Measurements from ENCODE around the gene FBXW2. TPM values are rescaled to one million over a fixed set of nuclear protein-coding genes. Genes with fewer than 3 reads are reported as not detected.

Gene FBXW2
- polyA plus RNA-seq, 1 of the 3 experiments (the other 2 are of a cell fraction), result 40.1 TPM

DNA sequence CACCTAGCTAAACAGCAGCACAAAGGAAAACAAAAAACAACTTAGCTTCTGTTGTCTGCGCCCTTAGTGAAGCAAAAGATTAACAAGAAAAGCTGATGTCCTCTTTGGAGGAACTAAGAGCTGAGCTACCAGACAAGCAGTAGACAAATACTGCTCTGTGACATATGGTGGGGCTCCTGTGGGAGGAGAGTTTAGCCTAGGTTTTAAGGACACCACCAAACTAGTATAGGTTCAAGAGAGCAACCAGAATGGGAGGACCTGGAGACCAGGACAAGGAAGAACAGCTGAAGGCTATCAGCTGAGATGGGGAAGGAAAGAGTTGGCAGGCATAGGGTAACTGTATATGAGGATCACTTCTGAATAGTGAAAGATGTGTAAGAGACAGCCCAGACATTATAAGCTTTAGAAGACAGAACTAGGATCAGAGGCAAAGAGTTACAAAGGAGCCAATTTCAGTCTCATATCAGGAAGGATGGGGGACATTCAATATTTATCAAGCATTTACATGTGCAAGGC is 27.2 kb downstream of the FBXW2 start:
- 100% methylated on average over 1 of the region's 1 CpG for WGBS (ENCODE audit: low lambda C conversion rate)
- no peak overlapping the region for H3K27ac ChIP-seq (ENCODE audit: low read depth in 2 of 2, low read length in 1 of 2)
- H3K9ac ChIP-seq, result no peak overlapping the region
- H3K27me3 ChIP-seq (ENCODE audit: insufficient read depth), result no peaks in the 10 kb centered on the region
- no peaks in the 10 kb centered on the region for H3K9me2 ChIP-seq
- POLR2A ChIA-PET, result no interaction called here
- no peaks in the 10 kb centered on the region for H4K20me1 ChIP-seq (ENCODE audit: insufficient read depth)
- TF ChIP-seq FOXJ3 (CRISPR knock-in tag; IDR thresholded peaks at IDR 0.05), result no peak
- no peak for TF ChIP-seq RAD21 (IDR thresholded peaks at IDR 0.05; ENCODE audit: low read length)
- TF ChIP-seq MAX (IDR thresholded peaks at IDR 0.05; ENCODE audit: low read depth), result no peak
- no peak for TF ChIP-seq EZH2phosphoT487 (IDR thresholded peaks at IDR 0.05; ENCODE audit: borderline replicate concordance, low read depth)
- TF ChIP-seq NRF1 (IDR thresholded peaks at IDR 0.05; ENCODE audit: low read depth, low read length), result no peak
- TF ChIP-seq, protein P1, sequence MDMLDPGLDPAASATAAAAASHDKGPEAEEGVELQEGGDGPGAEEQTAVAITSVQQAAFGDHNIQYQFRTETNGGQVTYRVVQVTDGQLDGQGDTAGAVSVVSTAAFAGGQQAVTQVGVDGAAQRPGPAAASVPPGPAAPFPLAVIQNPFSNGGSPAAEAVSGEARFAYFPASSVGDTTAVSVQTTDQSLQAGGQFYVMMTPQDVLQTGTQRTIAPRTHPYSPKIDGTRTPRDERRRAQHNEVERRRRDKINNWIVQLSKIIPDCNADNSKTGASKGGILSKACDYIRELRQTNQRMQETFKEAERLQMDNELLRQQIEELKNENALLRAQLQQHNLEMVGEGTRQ (IDR thresholded peaks at IDR 0.05; ENCODE audit: borderline replicate concordance, low read depth, low read length), result no peak
- H3K4me3 ChIP-seq (ENCODE audit: low read depth in 2 of 2, low read length in 1 of 2), result no peak overlapping the region
- no peak overlapping the region for H3K4me2 ChIP-seq
- H2AFZ ChIP-seq (ENCODE audit: low read depth), result no peak overlapping the region
- H3K79me2 ChIP-seq (ENCODE audit: insufficient read depth), result no peaks in the 10 kb centered on the region
- DNase-seq, result no peak
- no peaks in the 10 kb centered on the region for H3K9me3 ChIP-seq
- no peaks in the 10 kb centered on the region for H3K4me1 ChIP-seq (ENCODE audit: control insufficient read depth in 1 of 2, insufficient read depth in 2 of 2, low read depth in 1 of 2, low read length in 1 of 2)
- peaks cover 4% of the 10 kb centered on the region for H3F3A ChIP-seq (replicated peaks; ENCODE audit: insufficient read depth)
- peaks cover 62 to 78% of the 10 kb centered on the region in 2 experiments for H3K36me3 ChIP-seq (replicated peaks in 1 of 2; ENCODE audit: control insufficient read depth in 1 of 2, insufficient read depth in 2 of 2, low read length in 1 of 2)
- CTCF ChIA-PET, result interaction anchor here (1.5 to 3.0 kb wide), 2 partner anchors 10 to 294 kb away, joined by 4 to 20 read pairs; no protein-coding TSS in a partner anchor

DNA sequence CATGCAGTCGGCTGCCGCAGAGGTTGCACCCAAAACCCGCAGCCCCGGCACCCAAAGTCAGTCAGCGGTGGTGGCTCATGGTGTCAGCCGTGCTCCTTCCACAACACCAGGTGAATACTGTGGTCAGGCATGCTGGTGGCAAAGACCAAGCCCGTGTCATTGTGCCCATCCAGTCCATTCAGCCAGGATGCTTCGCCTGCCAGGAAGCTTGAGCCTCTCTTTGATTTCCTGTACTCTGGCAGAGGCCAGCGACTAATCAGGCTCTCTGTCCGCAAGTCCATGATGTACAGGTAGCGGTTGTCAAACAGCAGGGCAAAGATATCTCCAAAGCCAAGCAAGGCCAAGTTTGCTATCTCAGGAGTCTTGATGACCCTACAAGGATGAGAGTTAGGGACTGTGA is 28.7 kb downstream of the FBXW2 start:
- H3K79me2 ChIP-seq (ENCODE audit: insufficient read depth), result no peaks in the 10 kb centered on the region
- H4K20me1 ChIP-seq (ENCODE audit: insufficient read depth), result no peaks in the 10 kb centered on the region
- H3K9ac ChIP-seq, result no peak overlapping the region
- no peak overlapping the region for H2AFZ ChIP-seq (ENCODE audit: low read depth)
- DNase-seq, result no peak
- 91% methylated on average over 11 of the region's 11 CpGs for WGBS (ENCODE audit: low lambda C conversion rate)
- H3K4me1 ChIP-seq (ENCODE audit: control insufficient read depth in 1 of 2, insufficient read depth in 2 of 2, low read depth in 1 of 2, low read length in 1 of 2), result no peaks in the 10 kb centered on the region
- H3K36me3 ChIP-seq (replicated peaks in 1 of 2; ENCODE audit: control insufficient read depth in 1 of 2, insufficient read depth in 2 of 2, low read length in 1 of 2), result peaks cover 50 to 72% of the 10 kb centered on the region in 2 experiments
- CTCF ChIA-PET, result interaction anchor here (1.5 to 3.0 kb wide), 2 partner anchors 9 to 296 kb away, joined by 4 to 20 read pairs; no protein-coding TSS in a partner anchor
- no peaks in the 10 kb centered on the region for H3K27me3 ChIP-seq (ENCODE audit: insufficient read depth)
- peaks cover 4% of the 10 kb centered on the region for H3F3A ChIP-seq (replicated peaks; ENCODE audit: insufficient read depth)
- POLR2A ChIA-PET, result no interaction called here
- H3K9me3 ChIP-seq, result no peaks in the 10 kb centered on the region
- H3K9me2 ChIP-seq, result no peaks in the 10 kb centered on the region
- no peak overlapping the region for H3K4me3 ChIP-seq (ENCODE audit: low read depth in 2 of 2, low read length in 1 of 2)
- no peak overlapping the region for H3K27ac ChIP-seq (ENCODE audit: low read depth in 2 of 2, low read length in 1 of 2)
- H3K4me2 ChIP-seq, result no peak overlapping the region
- TF ChIP-seq RFX5 (IDR thresholded peaks at IDR 0.05; ENCODE audit: low read length) (no peak), MXI1 (IDR thresholded peaks at IDR 0.05; ENCODE audit: low read depth, low read length) (no peak), RAD21 (IDR thresholded peaks at IDR 0.05; ENCODE audit: low read length) (no peak), ELF1 (IDR thresholded peaks at IDR 0.05) (no peak), RCOR1 (IDR thresholded peaks at IDR 0.05; ENCODE audit: low read length) (no peak), YY1 (IDR thresholded peaks at IDR 0.05; ENCODE audit: low read depth) (no peak), EP300 (IDR thresholded peaks at IDR 0.05; ENCODE audit: borderline replicate concordance in 1 of 2, low read depth in 1 of 2, low read length in 1 of 2) (no peak), CTCF (IDR thresholded peaks at IDR 0.05) (no peak), TAF1 (IDR thresholded peaks at IDR 0.05; ENCODE audit: borderline replicate concordance, low read depth, low read length) (no peak), CHD2 (IDR thresholded peaks at IDR 0.05; ENCODE audit: low read length, partially characterized antibody) (no peak), MAX (IDR thresholded peaks at IDR 0.05; ENCODE audit: low read depth) (no peak), GABPA (IDR thresholded peaks at IDR 0.05; ENCODE audit: low read depth) (no peak), IRF3 (IDR thresholded peaks at IDR 0.05; ENCODE audit: low read depth, low read length) (no peak)
- TF ChIP-seq, protein P1 (IDR thresholded peaks at IDR 0.05; ENCODE audit: borderline replicate concordance, low read depth, low read length), result no peak
- TF ChIP-seq, protein P2, sequence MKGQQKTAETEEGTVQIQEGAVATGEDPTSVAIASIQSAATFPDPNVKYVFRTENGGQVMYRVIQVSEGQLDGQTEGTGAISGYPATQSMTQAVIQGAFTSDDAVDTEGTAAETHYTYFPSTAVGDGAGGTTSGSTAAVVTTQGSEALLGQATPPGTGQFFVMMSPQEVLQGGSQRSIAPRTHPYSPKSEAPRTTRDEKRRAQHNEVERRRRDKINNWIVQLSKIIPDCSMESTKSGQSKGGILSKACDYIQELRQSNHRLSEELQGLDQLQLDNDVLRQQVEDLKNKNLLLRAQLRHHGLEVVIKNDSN (IDR thresholded peaks at IDR 0.05; ENCODE audit: borderline replicate concordance, low read depth), result no peak
